A204.1 (cell line): ENCODE data around the gene SUN2.

Source experiments
- FAIRE-seq: peaks from 2 replicates; lab custom pipeline; 2012; peaks lifted over from hg19 to GRCh38; lab: Jason Lieb, UNC

Gene SUN2

GRCh38 chr22:38715176-38715764 is 40.5 kb downstream of the SUN2 start:
- no peak for FAIRE-seq

- FAIRE-seq: no peak
These were observed 41.9 kb downstream of the SUN2 start for GRCh38 chr22:38713921-38714320.

GRCh38 chr22:38712486-38713207 is 43.2 kb downstream of the SUN2 start:
- no peak for FAIRE-seq

GRCh38 chr22:38710866-38711265 is 44.9 kb downstream of the SUN2 start:
- no peak for FAIRE-seq

- no peak for FAIRE-seq
These were observed 45.4 kb downstream of the SUN2 start for GRCh38 chr22:38710351-38710750.

- no peak for FAIRE-seq
These were observed 46.5 kb downstream of the SUN2 start for GRCh38 chr22:38709306-38709705.

- FAIRE-seq: no peak
These were observed 47.8 kb downstream of the SUN2 start for GRCh38 chr22:38707984-38708383.

- no peak for FAIRE-seq
These were observed 48.5 kb downstream of the SUN2 start for GRCh38 chr22:38707346-38707745.

GRCh38 chr22:38706901-38707195 is 49.0 kb downstream of the SUN2 start:
- no peak for FAIRE-seq

- no peak for FAIRE-seq
These were observed 49.5 kb downstream of the SUN2 start for GRCh38 chr22:38706101-38706900.

- FAIRE-seq: peak; percentile 99
These were observed 50.3 kb downstream of the SUN2 start, which contains the start of gene GTPBP1 for GRCh38 chr22:38705235-38706100. Gene GTPBP1 (plus strand): TSS chr22:38705944. CDS start chr22:38705956, 12 bp downstream.

GRCh38 chr22:38704654-38705234 is 51.1 kb downstream of the SUN2 start:
- FAIRE-seq: no peak

- FAIRE-seq: no peak
These were observed 54.8 kb downstream of the SUN2 start, which contains the start of gene JOSD1 for GRCh38 chr22:38700789-38701628. Gene JOSD1 (minus strand): TSS chr22:38700943. CDS start chr22:38699987, 956 bp downstream.

GRCh38 chr22:38700270-38700788 is 55.5 kb downstream of the SUN2 start:
- no peak for FAIRE-seq

GRCh38 chr22:38699784-38700183 is 56.0 kb downstream of the SUN2 start:
- FAIRE-seq: no peak

GRCh38 chr22:38699143-38699542 is 56.7 kb downstream of the SUN2 start:
- FAIRE-seq: no peak

GRCh38 chr22:38698407-38699094 is 57.2 kb downstream of the SUN2 start:
- FAIRE-seq: no peak

GRCh38 chr22:38697425-38698089 is 58.2 kb downstream of the SUN2 start:
- no peak for FAIRE-seq

GRCh38 chr22:38696606-38697424 is 59.0 kb downstream of the SUN2 start:
- no peak for FAIRE-seq
